HG02884 (cell line): ENCODE measurements around the gene DOCK8.
"Not testable (repeated sequence)": the region's sequence is repeated elsewhere in the genome, so short reads cannot be mapped to it uniquely, and the experiment has no call there.

Experiments used
- ATAC-seq: cut with Tn5 transposase; IDR thresholded peaks from one replicate; pipeline ENCODE4 v1.9.1; 2021; ENCODE audit warnings: mild to moderate bottlenecking, moderate library complexity; ENCODE audit not compliant: unreplicated experiment

The DOCK8 gene

DNA sequence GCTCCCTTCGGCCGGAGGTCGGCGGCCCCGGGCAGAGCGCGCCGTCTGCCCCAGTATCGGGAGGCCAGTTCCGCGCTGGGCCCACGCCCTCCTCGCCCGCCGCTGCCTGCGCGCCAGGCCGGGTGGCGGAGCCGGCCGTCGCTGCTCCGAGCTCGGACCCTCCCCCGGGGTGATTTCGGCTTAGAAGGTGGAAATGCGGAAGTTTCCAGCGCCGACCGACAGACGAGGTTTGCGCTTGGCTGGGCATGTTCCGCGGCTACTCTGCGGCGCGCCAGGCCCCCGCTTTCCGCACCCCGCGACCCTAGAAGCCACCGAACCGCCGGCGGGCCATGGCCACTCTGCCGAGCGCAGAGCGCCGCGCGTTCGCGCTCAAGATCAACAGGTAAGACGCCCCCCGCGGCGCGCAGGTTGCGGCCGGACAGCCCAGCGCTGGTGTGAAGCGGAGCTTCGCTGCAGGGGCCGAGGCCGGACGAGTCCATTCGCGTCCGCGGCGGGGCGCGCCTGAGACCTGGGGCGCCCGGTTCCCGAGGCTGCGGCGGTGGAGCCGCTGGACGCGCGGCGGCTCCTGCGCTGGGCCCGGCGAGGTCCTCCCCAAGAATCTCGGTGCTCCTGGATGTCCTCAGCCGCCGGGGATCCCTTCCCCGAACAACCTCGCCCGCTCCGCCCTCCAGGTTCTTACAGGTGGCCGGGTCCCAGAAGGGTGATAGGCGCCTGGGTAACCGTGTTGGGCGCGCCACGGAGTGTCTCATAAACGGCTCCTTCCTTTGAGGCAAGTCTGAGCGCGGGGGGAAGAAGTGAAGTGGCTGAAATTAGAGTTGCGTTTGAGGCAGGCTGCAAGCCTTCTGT lies at the start of gene DOCK8:
TSS of gene DOCK8 (plus strand) at position 218 of the 846 bp plus-strand sequence. CDS start at position 330, 112 bp downstream.
- peak; percentile 86 for ATAC-seq

DNA sequence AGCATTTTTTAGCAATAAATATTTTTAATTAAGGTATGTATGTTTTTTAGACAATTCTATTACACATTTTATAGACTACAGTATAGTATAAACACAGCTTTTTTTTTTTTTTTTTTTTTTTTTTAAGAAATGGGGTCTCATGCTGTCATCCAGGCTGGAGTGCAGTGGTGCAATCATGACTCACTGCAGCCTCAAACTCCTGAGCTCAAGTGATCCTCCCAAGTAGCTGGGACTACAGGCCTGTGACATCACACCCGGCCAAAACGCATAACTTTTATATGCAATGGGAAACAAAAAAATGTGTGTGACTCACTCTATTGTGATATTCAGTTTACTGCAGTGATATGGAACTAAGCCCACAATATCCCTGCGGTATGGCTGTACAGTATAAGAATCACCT lies 44.9 kb upstream of the DOCK8 start:
- ATAC-seq, result not testable (repeated sequence)

- not testable (repeated sequence) for ATAC-seq
Measured at GRCh38 chr9:178140-178825, 36.4 kb upstream of the DOCK8 start.

DNA sequence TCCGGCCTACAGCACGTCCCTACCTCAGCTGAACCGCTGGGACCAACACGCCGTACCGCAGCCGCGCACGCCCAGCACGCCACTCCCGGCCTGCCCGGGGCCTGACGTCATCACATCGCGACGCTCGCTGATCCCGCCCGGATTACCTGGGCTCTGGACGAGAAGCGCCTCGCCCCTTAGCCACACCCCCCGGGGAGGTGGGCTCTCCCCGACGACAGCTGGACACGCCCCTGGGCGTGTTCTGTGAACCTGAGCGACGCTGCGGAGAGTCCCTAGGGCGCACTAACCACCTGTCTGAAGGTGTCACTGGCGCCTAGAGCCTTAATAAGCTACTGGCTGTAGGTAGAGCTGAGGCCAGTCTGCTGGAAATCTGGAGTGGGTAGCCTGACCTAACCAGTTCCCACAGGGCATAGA lies 35.7 kb upstream of the DOCK8 start, which contains the start of gene ZNG1A:
TSS of gene ZNG1A (minus strand) at position 87 of the 414 bp plus-strand sequence. CDS start 87 bp downstream, outside the sequence.
- not testable (repeated sequence) for ATAC-seq

DNA sequence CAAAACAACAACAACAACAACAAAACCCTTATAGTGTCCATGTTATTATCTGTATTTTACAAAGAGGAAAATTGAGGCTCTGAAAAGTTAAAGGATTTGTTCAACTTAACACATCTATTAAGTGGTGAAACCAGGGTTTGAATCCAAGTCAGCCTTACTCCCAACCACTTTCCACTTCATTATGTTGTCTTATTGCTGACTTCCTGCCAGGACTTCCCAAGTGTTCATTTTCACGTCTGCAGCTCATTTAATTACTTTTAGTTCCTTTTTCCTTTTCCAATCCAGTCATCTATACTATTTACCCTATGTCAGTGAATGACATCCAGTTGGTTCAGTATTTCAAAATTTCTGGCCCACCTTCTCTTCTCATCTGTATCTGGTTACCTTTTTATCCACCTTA lies 15.1 kb upstream of the DOCK8 start:
- ATAC-seq, result not testable (repeated sequence)

DNA sequence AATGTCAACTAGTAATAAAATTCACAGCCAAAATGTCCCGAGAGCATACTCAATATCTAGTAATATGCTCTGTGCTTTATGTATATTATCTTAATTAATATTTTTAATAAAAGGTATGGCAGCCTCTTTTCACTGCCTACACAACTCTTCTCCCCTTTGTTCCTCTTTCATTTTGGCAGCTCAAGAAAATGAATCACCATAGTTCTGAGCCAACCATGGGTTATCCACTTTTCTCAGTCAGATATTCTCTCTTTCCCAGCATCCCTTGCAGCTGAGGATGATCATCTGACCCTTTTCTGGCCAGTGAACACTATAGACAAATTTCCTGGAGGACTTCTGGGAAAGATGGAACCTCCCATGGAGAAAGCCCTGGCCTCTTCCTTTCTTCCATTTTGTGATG lies 8.2 kb upstream of the DOCK8 start:
- ATAC-seq, result no peak

GRCh38 chr9:209143-209758 lies 5.4 kb upstream of the DOCK8 start:
- ATAC-seq, result no peak

DNA sequence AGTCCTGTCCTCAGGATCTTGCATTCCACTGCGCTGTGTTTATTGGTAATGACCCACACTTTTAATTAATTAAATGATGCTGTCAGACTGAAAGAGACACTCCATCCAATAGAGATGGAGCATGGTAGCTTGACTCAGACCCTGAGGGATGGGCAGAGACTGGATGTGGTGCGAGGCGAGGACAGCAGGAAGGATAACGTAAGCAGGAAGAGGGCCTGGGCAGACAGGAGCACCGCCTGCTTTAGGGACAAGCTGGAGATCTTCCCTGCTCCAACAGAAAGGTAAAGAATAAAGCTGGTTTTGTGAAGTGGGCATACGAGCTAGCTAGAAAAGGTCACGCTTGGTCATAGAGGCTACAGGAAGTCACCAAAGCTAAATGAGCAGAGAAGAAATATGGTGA lies 3.6 kb upstream of the DOCK8 start:
- no peak for ATAC-seq

DNA sequence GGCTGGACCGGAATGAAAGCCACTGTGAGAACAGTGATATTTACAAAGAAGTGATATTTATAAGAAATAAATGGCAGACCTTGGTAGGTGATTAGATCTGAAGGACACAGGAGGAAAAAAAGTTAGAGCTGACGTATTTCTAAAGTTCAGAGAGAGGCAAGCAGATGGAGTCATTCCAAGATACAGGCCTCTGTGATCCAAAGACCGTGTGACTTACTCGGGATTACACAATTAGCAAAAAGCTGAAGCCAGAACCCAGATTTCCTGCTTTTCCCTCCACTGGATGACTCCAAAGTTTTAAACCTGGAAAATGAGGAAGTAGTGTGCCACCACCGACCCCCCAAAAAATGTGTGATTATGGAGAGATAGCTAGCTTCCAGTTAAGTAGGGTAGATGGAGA lies 3.1 kb upstream of the DOCK8 start:
- no peak for ATAC-seq

DNA sequence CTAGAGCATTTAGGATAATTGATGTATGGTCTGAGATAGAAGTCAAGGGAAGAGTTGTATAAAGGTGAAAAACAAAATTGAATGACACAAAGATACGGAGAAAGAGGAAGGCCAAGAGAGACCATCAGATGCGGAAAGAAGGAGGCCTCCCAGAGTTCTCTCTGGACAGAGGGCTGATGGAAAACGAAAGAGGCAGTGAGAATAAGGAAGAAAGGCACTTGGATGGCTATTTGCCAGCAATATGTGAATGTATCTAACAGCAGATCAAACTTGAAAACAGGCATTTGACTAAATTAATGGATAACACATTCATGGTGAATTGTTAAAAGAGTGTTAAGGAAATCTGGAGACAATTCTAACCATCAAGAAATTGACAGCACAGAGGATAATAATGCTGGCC lies 2.4 kb upstream of the DOCK8 start:
- no peak for ATAC-seq

GRCh38 chr9:213901-214300 lies 764 bp upstream of the DOCK8 start:
- not testable (repeated sequence) for ATAC-seq

GRCh38 chr9:214351-214647 lies 366 bp upstream of the DOCK8 start:
- ATAC-seq, result no peak

- no peak for ATAC-seq
Measured at GRCh38 chr9:215631-216155, 1.0 kb downstream of the DOCK8 start.

DNA sequence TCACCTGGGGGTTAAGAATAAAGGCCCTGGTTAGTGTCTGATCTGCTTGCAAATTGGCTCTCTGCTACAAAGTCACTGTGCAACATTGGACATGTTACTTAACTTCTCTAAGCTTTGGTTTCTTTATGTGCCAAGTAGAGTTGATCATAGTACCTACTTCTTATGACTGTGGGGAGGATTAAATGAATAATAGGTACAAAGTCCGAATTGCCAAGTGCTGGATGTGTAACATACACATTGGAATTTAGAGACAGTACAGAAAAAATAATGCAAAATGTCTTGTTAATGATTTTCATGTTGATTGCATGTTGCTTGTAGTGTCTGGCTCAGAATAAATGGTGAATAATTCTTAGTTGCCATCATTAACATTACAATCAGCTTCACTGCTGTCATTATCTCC lies 2.2 kb downstream of the DOCK8 start:
- no peak for ATAC-seq

GRCh38 chr9:217950-218349 lies 3.3 kb downstream of the DOCK8 start:
- no peak for ATAC-seq

GRCh38 chr9:219036-219435 lies 4.4 kb downstream of the DOCK8 start:
- not testable (repeated sequence) for ATAC-seq

GRCh38 chr9:219670-220365 lies 5.2 kb downstream of the DOCK8 start:
- no peak for ATAC-seq

GRCh38 chr9:221989-222776 lies 7.5 kb downstream of the DOCK8 start:
- no peak for ATAC-seq

DNA sequence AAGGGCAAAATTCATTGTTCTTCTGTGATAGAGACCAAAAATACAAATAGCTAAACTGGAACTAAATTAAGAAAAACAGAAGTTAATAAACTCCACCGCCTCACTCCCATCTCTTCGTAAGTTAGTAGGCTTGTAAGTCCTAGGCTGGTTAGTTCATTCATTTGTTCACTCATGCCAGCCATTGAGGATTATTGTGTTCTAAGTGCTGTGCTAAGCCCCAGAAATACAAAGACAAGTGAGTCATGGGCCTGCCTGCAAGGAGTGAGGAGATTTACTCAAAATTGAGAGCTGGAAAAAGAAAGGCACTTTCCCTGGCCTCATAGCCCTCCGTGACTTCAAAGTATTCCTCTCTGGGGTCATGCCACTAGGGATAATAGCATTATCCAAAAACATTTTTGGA lies 8.5 kb downstream of the DOCK8 start:
- ATAC-seq, result no peak

DNA sequence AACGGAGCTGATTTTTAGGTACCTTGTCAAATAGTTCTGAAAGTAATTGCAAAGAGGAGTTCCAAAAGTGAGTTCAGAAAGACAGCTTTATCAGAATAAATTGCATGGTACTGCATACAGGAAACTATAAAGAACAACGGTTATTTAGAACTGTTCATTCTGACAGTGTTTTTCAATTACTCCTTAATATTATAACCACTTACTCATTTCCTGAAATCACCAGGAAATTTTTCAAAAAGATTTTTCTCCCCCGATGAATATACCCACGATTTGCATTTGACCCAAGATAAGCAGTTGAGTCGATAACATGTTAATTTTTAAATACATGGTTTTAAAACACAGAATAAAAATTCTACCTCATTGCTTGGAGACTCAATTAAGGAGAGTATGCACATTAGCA lies 9.4 kb downstream of the DOCK8 start:
- no peak for ATAC-seq
